Heart left ventricle (tissue), 13 donors: ENCODE data around the gene NAALADL1.
"Not testable (repeated sequence)": the region's sequence is repeated elsewhere in the genome, so short reads cannot be mapped to it uniquely, and the experiment has no call there.

Source experiments
- POLR2A ChIP-seq, 2 donors: fragments of 450-650 bp; IDR thresholded peaks; one replicate each; pipeline ENCODE4 v1.6.1; 2017; ENCODE audit warnings: antibody characterized with exemption in 2 of 2, mild to moderate bottlenecking in 2 of 2, moderate library complexity in 2 of 2
- TF ChIP-seq, protein P1 (sequence below), 12 donors: fragments of 200-600 bp; sonication (generic) in 4 of 12; IDR thresholded peaks; one replicate each; pipeline versions ENCODE4 v1.5.0 to v1.8.0; 2018 to 2022; ENCODE audit warnings: antibody characterized with exemption in 12 of 12, mild to moderate bottlenecking in 5 of 12
- donor health status: ischemic (EF 13 %, LVEDD 7.1; RV severe dilation, severe dysfunction).
- donor health status: DM: no; HTN: yes; CAD: no.
- donor health status: DM: no; HTN: no; CAD: no.
- donor health status: ischemic (EF 25% LVEDD 6.9; RV normal size, moderate dysfunction).
- donor health status: ischemic (EF 25% LVEDD 5.7; RV mildly dilated, moderate dysfunction).
- donor health status: ischemic (EF 35%, LVEDD 5.7; RV mildly dilated, moderate dysfunction).
- donor health status: nonischemic (EF 11% LVEDD 7.7; RV severe dilation, severe dysfunction).
- donor health status: DM: yes; HTN: yes; CAD: no.
- donor health status: PGD.
- donor health status: ischemic (EF 29% LVEDD 5.4; RV normal size, mild dysfunction).
- donor health status: nonischemic (EF 23%, LVEDD 6.1; RV moderate dilation, normal function).

DNA sequence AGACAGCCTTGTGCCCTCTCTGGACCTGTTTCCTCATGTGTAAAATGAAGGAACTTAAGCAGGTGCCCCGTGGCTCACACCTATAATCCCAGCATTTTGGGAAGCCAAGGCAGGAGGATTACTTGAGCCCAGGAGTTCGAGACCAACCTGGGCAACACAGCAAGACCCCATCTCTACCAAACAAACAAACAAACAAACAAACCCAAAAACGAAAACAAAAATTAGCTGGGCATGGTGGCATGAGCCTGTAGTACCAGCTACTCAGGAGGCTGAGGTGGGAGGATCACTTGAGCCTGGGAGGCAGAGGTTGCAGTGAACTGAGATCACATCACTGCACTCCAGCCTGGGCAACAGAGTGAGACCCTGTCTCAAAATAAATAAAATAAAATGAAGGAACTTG, 54.4 kb downstream of the NAALADL1 start:
- TF ChIP-seq, protein P1, sequence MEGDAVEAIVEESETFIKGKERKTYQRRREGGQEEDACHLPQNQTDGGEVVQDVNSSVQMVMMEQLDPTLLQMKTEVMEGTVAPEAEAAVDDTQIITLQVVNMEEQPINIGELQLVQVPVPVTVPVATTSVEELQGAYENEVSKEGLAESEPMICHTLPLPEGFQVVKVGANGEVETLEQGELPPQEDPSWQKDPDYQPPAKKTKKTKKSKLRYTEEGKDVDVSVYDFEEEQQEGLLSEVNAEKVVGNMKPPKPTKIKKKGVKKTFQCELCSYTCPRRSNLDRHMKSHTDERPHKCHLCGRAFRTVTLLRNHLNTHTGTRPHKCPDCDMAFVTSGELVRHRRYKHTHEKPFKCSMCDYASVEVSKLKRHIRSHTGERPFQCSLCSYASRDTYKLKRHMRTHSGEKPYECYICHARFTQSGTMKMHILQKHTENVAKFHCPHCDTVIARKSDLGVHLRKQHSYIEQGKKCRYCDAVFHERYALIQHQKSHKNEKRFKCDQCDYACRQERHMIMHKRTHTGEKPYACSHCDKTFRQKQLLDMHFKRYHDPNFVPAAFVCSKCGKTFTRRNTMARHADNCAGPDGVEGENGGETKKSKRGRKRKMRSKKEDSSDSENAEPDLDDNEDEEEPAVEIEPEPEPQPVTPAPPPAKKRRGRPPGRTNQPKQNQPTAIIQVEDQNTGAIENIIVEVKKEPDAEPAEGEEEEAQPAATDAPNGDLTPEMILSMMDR (IDR thresholded peaks at IDR 0.05) = not testable (repeated sequence)
- not testable (repeated sequence) for TF ChIP-seq POLR2A (IDR thresholded peaks at IDR 0.05)
